ENCODE measurements around the gene HTT. TPM values are rescaled to one million over a fixed set of nuclear protein-coding genes. Genes with fewer than 3 reads are reported as not detected.
"Not testable (repeated sequence)": the region's sequence is repeated elsewhere in the genome, so short reads cannot be mapped to it uniquely, and the experiment has no call there.

The HTT gene
- total RNA-seq, 1 donor from 2014 or later: 109 TPM

- no peak for DNase-seq (ENCODE audit: low spot score)
These were observed 28.3 kb upstream of the HTT start for GRCh38 chr4:3046162-3046561.

GRCh38 chr4:3046623-3047022 is 27.9 kb upstream of the HTT start:
- DNase-seq (ENCODE audit: low spot score): no peak

- peak; percentile 66 for DNase-seq (ENCODE audit: low spot score)
These were observed 26.8 kb upstream of the HTT start for GRCh38 chr4:3047464-3048286.

DNA sequence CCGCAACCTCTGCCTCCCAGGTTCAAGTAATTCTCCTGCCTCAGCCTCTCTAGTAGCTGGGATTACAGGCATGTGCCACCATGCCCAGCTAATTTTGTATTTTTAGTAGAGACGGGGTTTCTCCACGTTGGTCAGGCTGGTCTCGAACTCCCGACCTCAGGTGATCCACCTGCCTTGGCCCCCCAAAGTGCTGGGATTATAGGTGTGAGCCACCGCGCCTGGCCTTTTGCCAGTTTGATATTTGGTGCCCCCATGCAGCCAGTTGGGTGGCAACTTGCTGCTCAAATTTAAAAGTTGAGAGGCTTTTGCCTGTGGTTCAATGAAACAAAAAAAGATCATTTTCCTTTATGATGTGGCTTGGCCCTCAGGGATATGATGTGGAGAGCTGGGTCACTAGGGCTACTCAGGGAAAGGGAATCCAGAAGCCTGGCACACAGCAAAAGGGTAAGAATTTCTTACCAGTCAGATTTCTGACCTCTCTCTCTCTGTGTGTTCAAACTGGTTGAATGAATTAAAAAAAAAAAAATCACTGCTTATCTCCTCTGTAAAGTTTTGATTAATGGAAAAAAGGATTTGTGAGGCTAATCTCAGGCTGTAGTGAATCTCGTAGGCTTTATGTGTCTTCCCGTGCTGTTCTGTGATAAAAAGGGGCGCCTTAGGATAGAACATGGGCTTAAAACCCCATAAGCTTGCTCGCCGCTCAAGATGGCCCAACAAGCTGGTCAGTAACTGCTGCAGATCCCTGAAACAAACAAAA is 23.2 kb upstream of the HTT start:
- DNase-seq (ENCODE audit: low spot score): not testable (repeated sequence)

- DNase-seq (ENCODE audit: low spot score): no peak
These were observed 20.2 kb upstream of the HTT start for GRCh38 chr4:3054169-3054759.

- no peak for DNase-seq (ENCODE audit: low spot score)
These were observed 14.5 kb upstream of the HTT start for GRCh38 chr4:3059943-3060342.

DNA sequence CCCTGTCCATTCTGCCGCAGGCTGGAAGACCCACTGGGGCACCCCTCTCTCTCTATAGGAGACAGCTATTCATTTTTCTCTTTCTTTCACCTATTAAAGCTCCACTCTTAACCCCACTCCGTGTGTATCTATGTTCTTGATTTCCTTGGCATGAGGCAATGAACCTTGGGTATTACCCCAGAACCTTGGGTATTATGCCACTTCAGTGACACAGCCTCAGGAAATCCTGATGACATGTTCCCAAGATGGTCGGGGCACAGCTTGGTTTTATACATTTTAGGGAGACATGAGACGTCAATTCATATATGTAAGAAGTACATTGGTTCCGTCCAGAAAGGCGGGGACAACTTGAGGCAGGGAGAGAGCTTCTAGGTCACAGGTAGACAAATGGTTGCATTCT is 13.5 kb upstream of the HTT start:
- DNase-seq (ENCODE audit: low spot score): no peak

- DNase-seq (ENCODE audit: low spot score): no peak
These were observed 12.0 kb upstream of the HTT start for GRCh38 chr4:3062471-3062870.

DNA sequence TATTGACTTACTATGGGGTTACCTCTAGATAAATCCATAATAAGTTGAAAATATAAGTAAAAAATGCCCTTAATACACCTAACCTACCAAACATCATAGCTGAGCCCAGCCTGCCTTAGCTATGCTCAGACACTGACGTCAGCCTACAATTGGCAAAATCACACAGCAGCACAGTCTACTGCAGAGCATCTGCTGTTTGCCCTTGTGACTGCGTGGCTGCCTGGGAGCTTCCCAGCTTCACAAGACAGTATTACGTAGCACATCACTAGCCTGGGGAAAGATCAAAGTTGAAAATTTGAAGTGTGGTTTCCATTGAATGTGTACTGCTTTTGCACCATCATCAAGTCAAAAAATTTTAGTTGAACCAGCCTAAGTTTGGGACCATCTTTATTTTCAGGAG is 8.9 kb upstream of the HTT start:
- no peak for DNase-seq (ENCODE audit: low spot score)

DNA sequence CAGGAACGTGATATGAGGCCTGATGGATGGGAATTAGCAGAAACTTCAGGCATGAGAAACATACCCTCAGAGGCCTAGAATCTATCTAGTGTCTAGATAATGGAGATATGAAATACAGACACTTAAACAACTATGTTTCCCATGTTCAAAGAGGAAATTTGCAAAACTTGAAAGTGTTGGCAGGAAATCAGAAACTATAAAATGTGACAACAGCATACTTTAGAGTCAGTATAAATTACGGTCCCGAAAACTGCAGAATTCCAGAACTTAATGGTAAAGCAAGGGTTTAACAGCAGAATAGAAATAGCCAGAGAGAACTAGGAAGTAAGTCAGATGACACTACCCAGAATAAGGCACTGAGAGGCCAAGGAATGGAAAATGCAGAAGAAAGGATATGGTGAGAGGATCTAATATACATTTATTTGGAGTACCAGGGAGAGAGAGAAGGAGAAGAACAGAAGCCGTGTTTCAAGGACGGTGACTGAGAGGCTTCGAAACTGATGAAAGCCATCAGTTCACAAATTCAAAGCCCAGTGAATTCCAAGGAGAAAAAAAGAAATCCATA is 7.6 kb upstream of the HTT start:
- DNase-seq (ENCODE audit: low spot score): no peak

DNA sequence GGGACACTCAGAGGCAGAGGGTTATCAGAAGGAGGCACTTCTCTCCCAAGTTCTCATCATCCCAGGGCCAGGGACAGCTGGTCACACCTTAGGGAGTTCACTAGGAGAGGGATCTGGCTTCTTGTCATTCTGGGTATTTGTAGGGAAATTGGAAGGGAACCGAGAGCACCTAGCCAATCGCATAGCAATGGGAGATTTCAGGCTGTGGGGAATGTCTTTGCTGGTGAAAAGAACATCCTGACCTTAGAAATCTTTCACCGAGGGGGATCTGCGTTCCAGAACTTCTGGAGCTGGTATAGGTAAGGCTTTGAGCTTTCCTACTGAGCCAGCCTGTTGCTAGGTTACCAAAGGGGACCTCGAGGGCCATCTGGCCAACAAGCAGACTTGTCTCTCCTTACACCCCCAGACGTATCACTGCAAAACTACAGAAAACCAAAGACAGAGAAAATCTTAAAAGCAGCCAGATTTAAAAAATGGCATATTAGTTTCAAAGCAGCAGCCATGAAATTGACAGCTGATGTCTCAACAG is 6.9 kb upstream of the HTT start:
- no peak for DNase-seq (ENCODE audit: low spot score)

DNA sequence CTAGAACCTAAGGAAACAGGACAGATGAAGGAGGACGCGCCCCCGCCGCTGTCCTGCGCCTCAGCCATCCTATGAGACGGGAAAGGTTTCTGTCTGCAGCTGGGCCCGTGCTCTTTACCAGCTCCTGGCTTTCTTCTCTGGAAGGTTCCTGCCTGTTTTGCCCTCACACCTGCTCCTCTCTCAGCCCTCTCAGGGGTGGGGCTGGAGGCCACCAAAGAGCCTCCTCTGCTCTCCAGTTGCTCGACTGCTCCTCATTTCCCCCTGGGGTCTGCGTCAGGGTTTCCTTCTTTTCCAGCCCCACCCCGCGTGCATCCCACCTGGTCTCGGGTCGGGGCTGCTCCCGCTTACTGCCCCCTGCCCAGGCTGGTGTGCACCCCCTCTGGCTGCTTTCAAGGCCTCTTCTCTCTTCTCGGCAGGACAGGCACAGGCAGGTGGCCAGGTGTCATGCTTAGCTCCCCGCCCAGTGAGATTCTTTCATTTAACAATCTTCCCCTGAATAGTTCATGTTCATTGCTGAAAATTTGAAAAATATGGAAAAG is 4.8 kb upstream of the HTT start:
- no peak for DNase-seq (ENCODE audit: low spot score)

GRCh38 chr4:3070709-3071500 is 3.6 kb upstream of the HTT start:
- no peak for DNase-seq (ENCODE audit: low spot score)

- no peak for DNase-seq (ENCODE audit: low spot score)
These were observed 2.7 kb upstream of the HTT start for GRCh38 chr4:3071811-3072210.

DNA sequence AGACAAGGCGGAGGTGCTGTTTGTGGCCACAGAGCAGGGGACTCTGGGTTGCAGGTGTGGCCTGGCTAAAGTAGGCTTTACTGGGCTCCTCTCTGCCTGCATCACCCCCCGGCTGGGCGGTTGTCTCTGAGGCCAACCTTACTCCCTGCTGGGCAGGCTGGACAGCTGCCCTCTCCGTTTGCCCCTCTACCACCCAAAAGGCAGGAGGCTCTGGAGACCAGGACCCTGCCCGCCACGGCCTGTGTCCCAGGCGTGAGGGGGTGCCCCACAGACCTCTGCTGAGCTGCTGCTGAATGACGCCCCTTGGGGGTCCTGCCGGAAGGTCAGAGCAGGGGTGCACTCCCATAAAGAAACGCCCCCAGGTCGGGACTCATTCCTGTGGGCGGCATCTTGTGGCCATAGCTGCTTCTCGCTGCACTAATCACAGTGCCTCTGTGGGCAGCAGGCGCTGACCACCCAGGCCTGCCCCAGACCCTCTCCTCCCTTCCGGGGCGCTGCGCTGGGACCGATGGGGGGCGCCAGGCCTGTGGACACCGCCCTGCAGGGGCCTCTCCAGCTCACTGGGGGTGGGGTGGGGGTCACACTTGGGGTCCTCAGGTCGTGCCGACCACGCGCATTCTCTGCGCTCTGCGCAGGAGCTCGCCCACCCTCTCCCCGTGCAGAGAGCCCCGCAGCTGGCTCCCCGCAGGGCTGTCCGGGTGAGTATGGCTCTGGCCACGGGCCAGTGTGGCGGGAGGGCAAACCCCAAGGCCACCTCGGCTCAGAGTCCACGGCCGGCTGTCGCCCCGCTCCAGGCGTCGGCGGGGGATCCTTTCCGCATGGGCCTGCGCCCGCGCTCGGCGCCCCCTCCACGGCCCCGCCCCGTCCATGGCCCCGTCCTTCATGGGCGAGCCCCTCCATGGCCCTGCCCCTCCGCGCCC is 1.1 kb upstream of the HTT start:
- peak; percentile 49 for DNase-seq (ENCODE audit: low spot score)

GRCh38 chr4:3074846-3075651 is 568 bp downstream of the HTT start:
- DNase-seq (ENCODE audit: low spot score): peak; percentile 67

DNA sequence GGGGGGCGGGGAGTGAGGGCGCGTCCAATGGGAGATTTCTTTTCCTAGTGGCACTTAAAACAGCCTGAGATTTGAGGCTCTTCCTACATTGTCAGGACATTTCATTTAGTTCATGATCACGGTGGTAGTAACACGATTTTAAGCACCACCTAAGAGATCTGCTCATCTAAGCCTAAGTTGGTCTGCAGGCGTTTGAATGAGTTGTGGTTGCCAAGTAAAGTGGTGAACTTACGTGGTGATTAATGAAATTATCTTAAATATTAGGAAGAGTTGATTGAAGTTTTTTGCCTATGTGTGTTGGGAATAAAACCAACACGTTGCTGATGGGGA is 1.1 kb downstream of the HTT start:
- DNase-seq (ENCODE audit: low spot score): no peak

- no peak for DNase-seq (ENCODE audit: low spot score)
These were observed 3.3 kb downstream of the HTT start for GRCh38 chr4:3077796-3078195.

- DNase-seq (ENCODE audit: low spot score): no peak
These were observed 5.2 kb downstream of the HTT start for GRCh38 chr4:3079694-3080123.
